KMS-11 (cell line): ENCODE measurements around the gene TMEM243.

ENCODE experiments used
- H2AFZ ChIP-seq: fragments of 200-600 bp; sonication (generic); 2 replicates; pipeline ENCODE4 v1.6.1; 2016; ENCODE audit warnings: antibody characterized with exemption, mixed run types, low read depth
- H3K27ac ChIP-seq: fragments of 200-600 bp; sonication (generic); 2 replicates; pipeline ENCODE4 v1.6.1; 2016; ENCODE audit warnings: mild to moderate bottlenecking, mixed run types
- H3K27me3 ChIP-seq: fragments of 200-600 bp; sonication (generic); 2 replicates; pipeline ENCODE4 v1.6.1; 2017; ENCODE audit warnings: mild to moderate bottlenecking, low read depth, mixed run types, moderate library complexity; ENCODE audit not compliant: insufficient read depth
- H3K36me3 ChIP-seq: fragments of 200-600 bp; sonication (generic); 2 replicates; pipeline ENCODE4 v1.6.1; 2017; ENCODE audit warnings: mild to moderate bottlenecking, mixed run types; ENCODE audit not compliant: insufficient read depth
- H3K4me1 ChIP-seq: fragments of 200-600 bp; sonication (generic); 2 replicates; pipeline ENCODE4 v1.6.1; 2016; ENCODE audit warnings: mild to moderate bottlenecking, low read depth, mixed run types; ENCODE audit not compliant: poor library complexity, severe bottlenecking
- H3K4me2 ChIP-seq: fragments of 200-600 bp; sonication (generic); 2 replicates; pipeline ENCODE4 v1.7.0; 2016; ENCODE audit warnings: mild to moderate bottlenecking, mixed run types
- H3K4me3 ChIP-seq: fragments of 200-600 bp; sonication (generic); IDR thresholded peaks from 2 replicates; pipeline ENCODE4 v1.6.1; 2017; ENCODE audit warnings: low read depth, low read length, mixed read lengths; ENCODE audit not compliant: insufficient read depth
- H3K79me2 ChIP-seq: fragments of 200-600 bp; sonication (generic); 2 replicates; pipeline ENCODE4 v1.6.1; 2016; ENCODE audit warnings: low read depth, mixed run types; ENCODE audit not compliant: insufficient read depth
- H3K9ac ChIP-seq: fragments of 200-600 bp; sonication (generic); 2 replicates; pipeline ENCODE4 v1.6.1; 2016; ENCODE audit warnings: mild to moderate bottlenecking, mixed run types
- H4K20me1 ChIP-seq: fragments of 200-600 bp; sonication (generic); 2 replicates; pipeline ENCODE4 v1.6.1; 2016; ENCODE audit warnings: mild to moderate bottlenecking, mixed run types; ENCODE audit not compliant: insufficient read depth
- CTCF ChIP-seq: fragments of 200-600 bp; sonication (generic); conservative IDR thresholded peaks from 2 replicates; pipeline ENCODE4 v1.6.1; 2017; ENCODE audit warnings: low read depth, mild to moderate bottlenecking, antibody characterized with exemption, low read length, moderate library complexity, mixed read lengths

TMEM243 gene

GRCh38 chr7:87193912-87194311, 25.6 kb downstream of the TMEM243 start:
- H3K79me2 ChIP-seq, result peaks cover 3% of the 10 kb centered on the region; the same call in 1 of the 2 replicates
- no peaks in the 10 kb centered on the region for H4K20me1 ChIP-seq
- no peak overlapping the region for H3K4me3 ChIP-seq
- H3K4me2 ChIP-seq, result no peak overlapping the region
- no peak for TF ChIP-seq CTCF
- no peak overlapping the region for H2AFZ ChIP-seq
- H3K27me3 ChIP-seq, result no peaks in the 10 kb centered on the region
- peaks cover under 1% of the 10 kb centered on the region for H3K4me1 ChIP-seq
- peaks cover 31% of the 10 kb centered on the region for H3K36me3 ChIP-seq
- H3K9ac ChIP-seq, result no peak overlapping the region
- no peak overlapping the region for H3K27ac ChIP-seq

- Histone ChIP-seq H4K20me1 (no peaks in the 10 kb centered on the region), H3K79me2 (no peaks in the 10 kb centered on the region; the same call in 1 of the 2 replicates), H3K27me3 (no peaks in the 10 kb centered on the region), H3K36me3 (peaks cover 31% of the 10 kb centered on the region), H3K4me2 (no peak overlapping the region), H2AFZ (no peak overlapping the region), H3K9ac (no peak overlapping the region), H3K4me1 (no peaks in the 10 kb centered on the region), H3K27ac (no peak overlapping the region), H3K4me3 (no peak overlapping the region)
- no peak for TF ChIP-seq CTCF
Observed at GRCh38 chr7:87192784-87193487, 26.6 kb downstream of the TMEM243 start.

GRCh38 chr7:87190783-87191182, 28.7 kb downstream of the TMEM243 start:
- Histone ChIP-seq H3K79me2 (no peaks in the 10 kb centered on the region), H3K4me2 (no peak overlapping the region), H3K27ac (no peak overlapping the region), H3K9ac (no peak overlapping the region), H4K20me1 (no peaks in the 10 kb centered on the region), H3K36me3 (peaks cover 23% of the 10 kb centered on the region), H2AFZ (no peak overlapping the region), H3K27me3 (no peaks in the 10 kb centered on the region), H3K4me1 (no peaks in the 10 kb centered on the region), H3K4me3 (no peak overlapping the region)
- TF ChIP-seq CTCF, result no peak

GRCh38 chr7:87188930-87189329, 30.6 kb downstream of the TMEM243 start:
- Histone ChIP-seq H3K4me3 (no peak overlapping the region), H3K79me2 (no peaks in the 10 kb centered on the region), H2AFZ (no peak overlapping the region), H3K27ac (no peak overlapping the region), H3K4me1 (no peaks in the 10 kb centered on the region), H4K20me1 (no peaks in the 10 kb centered on the region), H3K9ac (no peak overlapping the region), H3K27me3 (no peaks in the 10 kb centered on the region), H3K36me3 (peaks cover 20% of the 10 kb centered on the region), H3K4me2 (no peak overlapping the region)
- no peak for TF ChIP-seq CTCF
